Breast epithelium (tissue), 3 donors: ENCODE results near the gene OGFOD3.

ENCODE experiments used
- CTCF ChIP-seq, 3 donors: fragments of 450-650 bp; IDR thresholded peaks; one replicate each; pipeline ENCODE4 v1.5.1; 2016 to 2017; ENCODE audit warnings: antibody characterized with exemption in 3 of 3, mild to moderate bottlenecking in 3 of 3, moderate library complexity in 3 of 3
- POLR2A ChIP-seq: fragments of 450-650 bp; IDR thresholded peaks from one replicate; pipeline ENCODE4 v1.6.1; 2016; ENCODE audit warnings: antibody characterized with exemption, mild to moderate bottlenecking, moderate library complexity
- POLR2AphosphoS5 ChIP-seq, 3 donors: sonication (generic); formaldehyde crosslinking; IDR thresholded peaks; one replicate each; pipeline ENCODE4 v1.6.1; 2017; ENCODE audit warnings: antibody characterized with exemption in 3 of 3

GRCh38 chr17:82415336-82415735, 3.0 kb downstream of the OGFOD3 start:
- no peak for TF ChIP-seq POLR2AphosphoS5 (IDR thresholded peaks at IDR 0.05)
- TF ChIP-seq CTCF (IDR thresholded peaks at IDR 0.05), result no peak
- no peak for TF ChIP-seq POLR2A
